GM12878 (cell line): ENCODE data around the gene WWOX. TPM values are rescaled to one million over a fixed set of nuclear protein-coding genes. Genes with fewer than 3 reads are reported as not detected.

Experiments used
- ATAC-seq: fragments of 200-7000 bp; cut with Tn5 transposase; 3 replicates; pipeline ENCODE4 v1.9.1; 2020; ENCODE audit warnings: mild to moderate bottlenecking, moderate library complexity
- BruUV-seq: library from RNA; stranded (reverse); fragments of 400-500 nt; replicated peaks from 2 replicates; lab custom pipeline; 2021; lab: Mats Ljungman, UMichigan
- CTCF ChIA-PET: fragments of 300-600 bp; sonication (Branson Sonifier 250); formaldehyde crosslinking; extraction: SDS; loops from one replicate; lab custom pipeline; 2021; ENCODE audit warnings: inconsistent platforms; lab: Yijun Ruan, JAX
- POLR2A ChIA-PET: fragments of 350-600 bp; formaldehyde crosslinking; extraction: SDS; loops from one replicate; lab custom pipeline; 2021; ENCODE audit warnings: inconsistent platforms; lab: Charles Lee
- RAD21 ChIA-PET: fragments of 300-600 bp; sonication (Branson Sonifier 250); formaldehyde crosslinking; loops from one replicate; lab custom pipeline; 2023; ENCODE audit warnings: antibody characterized with exemption; ENCODE audit not compliant: unreplicated experiment; lab: Charles Lee
- SMC1A ChIA-PET: fragments of 300-600 bp; sonication (Branson Sonifier 250); formaldehyde crosslinking; loops from one replicate; lab custom pipeline; 2023; ENCODE audit not compliant: unreplicated experiment, uncharacterized antibody; lab: Charles Lee
- DNase-seq: peaks from one replicate; pipeline ENCODE4 v3.0.0-alpha.2; 2011; ENCODE audit warnings: low read depth, low spot score
- FAIRE-seq: peaks from 3 replicates; lab custom pipeline; 2011; peaks lifted over from hg19 to GRCh38; lab: Jason Lieb, UNC
- H2AFZ ChIP-seq: 2 replicates; pipeline ENCODE4 v1.6.0; 2011; ENCODE audit warnings: low read depth, low read length, control low read depth; ENCODE audit not compliant: control insufficient read depth
- H3K27ac ChIP-seq: 2 replicates; pipeline ENCODE4 v1.5.1; 2011; ENCODE audit warnings: control low read depth; ENCODE audit not compliant: control insufficient read depth, insufficient read depth
- H3K27me3 ChIP-seq, 2 experiments: replicated peaks in 1 of 2; 2 replicates each; pipeline versions ENCODE4 v1.6.0 to v1.6.1; 2011; ENCODE audit warnings: low read length in 1 of 2; ENCODE audit not compliant: control insufficient read depth in 2 of 2, insufficient read depth in 2 of 2
- H3K36me3 ChIP-seq, 2 experiments: 2 replicates each; pipeline ENCODE4 v1.5.1; 2011; ENCODE audit warnings: low read length in 1 of 2; ENCODE audit not compliant: control insufficient read depth in 2 of 2, insufficient read depth in 2 of 2
- H3K4me1 ChIP-seq: 2 replicates; pipeline ENCODE4 v1.6.1; 2011; ENCODE audit warnings: mild to moderate bottlenecking, low read length, moderate library complexity, mixed read lengths; ENCODE audit not compliant: control insufficient read depth, insufficient read depth
- H3K4me2 ChIP-seq: 2 replicates; pipeline ENCODE4 v1.6.0; 2011; ENCODE audit warnings: control low read depth; ENCODE audit not compliant: control insufficient read depth, insufficient read depth
- H3K4me3 ChIP-seq: fragments of 200-600 bp; sonication (generic); 2 replicates; pipeline ENCODE4 v1.5.1; 2016
- H3K79me2 ChIP-seq: 2 replicates; pipeline ENCODE4 v1.6.0; 2011; ENCODE audit warnings: low read length; ENCODE audit not compliant: control insufficient read depth, insufficient read depth
- H3K9ac ChIP-seq: 2 replicates; pipeline ENCODE4 v1.8.0; 2011; ENCODE audit warnings: low read length, control low read depth, mixed read lengths; ENCODE audit not compliant: control insufficient read depth, insufficient read depth
- H3K9me3 ChIP-seq: replicated peaks from 3 replicates; pipeline ENCODE4 v1.5.1; 2011; ENCODE audit warnings: mild to moderate bottlenecking, low read length; ENCODE audit not compliant: control insufficient read depth, insufficient read depth
- H4K20me1 ChIP-seq: 2 replicates; pipeline ENCODE4 v1.6.0; 2011; ENCODE audit not compliant: control insufficient read depth, insufficient read depth
- ATF2 ChIP-seq: IDR thresholded peaks from 2 replicates; pipeline ENCODE4 v1.6.1; 2012; ENCODE audit warnings: low read length, inconsistent platforms
- BRCA1 ChIP-seq: IDR thresholded peaks from 2 replicates; pipeline ENCODE4 v1.6.1; 2011; ENCODE audit warnings: low read depth, low read length, improper control_type of control experiment
- FOXK2 ChIP-seq: fragments of 450-650 bp; IDR thresholded peaks from 2 replicates; pipeline ENCODE4 v1.6.1; 2017; ENCODE audit warnings: mild to moderate bottlenecking, moderate library complexity
- NR2C1 ChIP-seq: fragments of 450-650 bp; IDR thresholded peaks from 2 replicates; pipeline ENCODE4 v1.6.1; 2017; ENCODE audit warnings: antibody characterized with exemption, mild to moderate bottlenecking, moderate library complexity
- SIX5 ChIP-seq: IDR thresholded peaks from 2 replicates; pipeline ENCODE4 v1.6.1; 2011; ENCODE audit warnings: mild to moderate bottlenecking, low read depth, low read length, moderate library complexity; ENCODE audit not compliant: severe bottlenecking
- SMARCA5 ChIP-seq: fragments of 450-650 bp; IDR thresholded peaks from 2 replicates; pipeline ENCODE4 v1.6.1; 2017; ENCODE audit warnings: mild to moderate bottlenecking
- TBL1XR1 ChIP-seq: IDR thresholded peaks from 2 replicates; pipeline ENCODE4 v1.6.1; 2012; ENCODE audit warnings: low read depth, low read length, improper control_type of control experiment
- ZNF24 ChIP-seq: fragments of 450-650 bp; IDR thresholded peaks from 2 replicates; pipeline ENCODE4 v1.6.1; 2017; ENCODE audit warnings: antibody characterized with exemption, mild to moderate bottlenecking
- ZNF687 ChIP-seq: fragments of 450-650 bp; IDR thresholded peaks from 2 replicates; pipeline ENCODE4 v1.6.1; 2017; ENCODE audit warnings: mild to moderate bottlenecking, moderate library complexity
- WGBS: methylation state at CpG from one replicate; pipeline ENCODE4 v1.1.6; 2016; ENCODE audit warnings: low lambda C conversion rate; ENCODE audit not compliant: insufficient replicate concordance, insufficient coverage; ENCODE audit errors: missing lambda C conversion rate; 5-methylcytosine and 5-hydroxymethylcytosine counted together
- in situ Hi-C: fragments of 300-500 bp; cut with MboI; formaldehyde crosslinking; loops from 9 replicates; pipeline ENCODE4 v1.14.3; 2018; ENCODE audit warnings: mixed read lengths
- intact Hi-C: fragments of 100-400 bp; cut with micrococcal nuclease; formaldehyde crosslinking; loops from one replicate; pipeline ENCODE4 v1.14.2; 2022; ENCODE audit not compliant: unreplicated experiment
- polyA plus RNA-seq, 11 experiments: library from polyadenylated mRNA; depleted of rRNA in 4 of 11; unstranded in 6 of 11; stranded (reverse) in 5 of 11; fragments of >200 nt; fragmentation: Nextera tagmentation in 4 of 11; fragmentation: Illumina TruSeq in 1 of 11; extraction: Ambion mirVana in 4 of 11; extraction: Trizol in 1 of 11; gene quantifications; 1 replicate in 1 of 11; 2 replicates in 10 of 11; pipeline versions ENCODE4 v1.2.1 to v1.2.3, GENCODE V29; 2011 to 2016; ENCODE audit warnings: inconsistent platforms in 2 of 11, missing spikeins in 2 of 11, low read depth in 1 of 11
- total RNA-seq, 4 experiments: library from RNA; depleted of rRNA in 3 of 4; stranded (reverse); fragments of >200 nt in 3 of 4; fragmentation: Illumina TruSeq in 1 of 4; extraction: Trizol in 1 of 4; gene quantifications; 2 replicates each; pipeline versions ENCODE4 v1.2.1 to v1.2.3, GENCODE V29; 2013 to 2021
- TF ChIP-seq, protein P1 (sequence below): fragments of 450-650 bp; formaldehyde crosslinking; IDR thresholded peaks from 2 replicates; pipeline ENCODE4 v1.5.0; 2022; ENCODE audit warnings: mild to moderate bottlenecking, missing genetic modification characterization
- TF ChIP-seq, protein P2 (sequence below): fragments of 450-650 bp; IDR thresholded peaks from 2 replicates; pipeline ENCODE4 v1.6.1; 2016; ENCODE audit warnings: mild to moderate bottlenecking

Gene WWOX
- total and polyA plus RNA-seq, 10 of the 15 experiments (the other 5 are each of a cell fraction or from before 2014, with no cell fraction given), result 2.8 to 24.4 (median 17.8) TPM

DNA sequence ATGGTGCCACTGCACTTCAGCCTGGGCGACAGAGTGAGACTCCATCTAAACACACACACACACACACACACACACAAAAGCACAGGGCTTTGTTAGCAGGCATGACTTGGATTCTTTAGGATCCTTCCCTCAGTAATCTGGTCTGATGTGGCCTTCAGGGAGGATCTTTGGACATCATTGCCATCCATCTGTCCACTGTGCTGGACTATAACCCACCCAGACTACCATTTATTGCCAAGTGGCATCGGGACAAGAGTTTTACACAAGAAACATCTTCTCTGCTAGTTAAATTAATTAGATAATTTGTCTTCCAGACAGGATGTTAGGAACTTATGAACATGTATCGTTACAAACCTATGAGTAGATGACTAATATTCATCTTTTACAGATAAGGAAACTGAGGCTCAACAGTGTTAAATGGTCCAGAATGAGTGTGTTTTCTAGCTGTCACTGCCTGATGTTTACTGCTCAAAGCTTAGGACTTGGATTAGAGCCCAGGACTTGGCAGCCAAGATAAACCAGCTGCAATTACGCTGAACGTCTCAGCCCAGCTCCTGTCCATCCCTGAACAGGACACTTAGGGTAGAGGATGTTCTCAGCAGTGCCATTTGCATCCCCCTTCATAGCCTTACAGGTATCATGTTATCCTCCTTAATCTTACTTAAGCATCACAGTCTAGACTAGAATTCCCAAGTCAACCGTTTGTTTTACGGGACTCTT is 285.8 kb downstream of the WWOX start (continued):
- TF ChIP-seq, protein P1, sequence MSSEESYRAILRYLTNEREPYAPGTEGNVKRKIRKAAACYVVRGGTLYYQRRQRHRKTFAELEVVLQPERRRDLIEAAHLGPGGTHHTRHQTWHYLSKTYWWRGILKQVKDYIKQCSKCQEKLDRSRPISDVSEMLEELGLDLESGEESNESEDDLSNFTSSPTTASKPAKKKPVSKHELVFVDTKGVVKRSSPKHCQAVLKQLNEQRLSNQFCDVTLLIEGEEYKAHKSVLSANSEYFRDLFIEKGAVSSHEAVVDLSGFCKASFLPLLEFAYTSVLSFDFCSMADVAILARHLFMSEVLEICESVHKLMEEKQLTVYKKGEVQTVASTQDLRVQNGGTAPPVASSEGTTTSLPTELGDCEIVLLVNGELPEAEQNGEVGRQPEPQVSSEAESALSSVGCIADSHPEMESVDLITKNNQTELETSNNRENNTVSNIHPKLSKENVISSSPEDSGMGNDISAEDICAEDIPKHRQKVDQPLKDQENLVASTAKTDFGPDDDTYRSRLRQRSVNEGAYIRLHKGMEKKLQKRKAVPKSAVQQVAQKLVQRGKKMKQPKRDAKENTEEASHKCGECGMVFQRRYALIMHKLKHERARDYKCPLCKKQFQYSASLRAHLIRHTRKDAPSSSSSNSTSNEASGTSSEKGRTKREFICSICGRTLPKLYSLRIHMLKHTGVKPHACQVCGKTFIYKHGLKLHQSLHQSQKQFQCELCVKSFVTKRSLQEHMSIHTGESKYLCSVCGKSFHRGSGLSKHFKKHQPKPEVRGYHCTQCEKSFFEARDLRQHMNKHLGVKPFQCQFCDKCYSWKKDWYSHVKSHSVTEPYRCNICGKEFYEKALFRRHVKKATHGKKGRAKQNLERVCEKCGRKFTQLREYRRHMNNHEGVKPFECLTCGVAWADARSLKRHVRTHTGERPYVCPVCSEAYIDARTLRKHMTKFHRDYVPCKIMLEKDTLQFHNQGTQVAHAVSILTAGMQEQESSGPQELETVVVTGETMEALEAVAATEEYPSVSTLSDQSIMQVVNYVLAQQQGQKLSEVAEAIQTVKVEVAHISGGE (CRISPR knock-in tag), result no peak
- TF ChIP-seq ATF2, result no peak
- no peak for TF ChIP-seq NR2C1
- TF ChIP-seq FOXK2, result no peak
- TF ChIP-seq ZNF24, result no peak

GRCh38 chr16:78386557-78387324 is 287.3 kb downstream of the WWOX start:
- FAIRE-seq, result no peak
- Histone ChIP-seq H3K27ac (no peak overlapping the region), H3K9me3 (no peaks in the 10 kb centered on the region), H2AFZ (no peak overlapping the region), H3K27me3 (no peaks in the 10 kb centered on the region), H4K20me1 (no peaks in the 10 kb centered on the region), H3K4me1 (no peaks in the 10 kb centered on the region), H3K36me3 (no peaks in the 10 kb centered on the region), H3K79me2 (no peaks in the 10 kb centered on the region), H3K9ac (no peak overlapping the region), H3K4me2 (no peak overlapping the region), H3K4me3 (no peak overlapping the region)
- SMC1A ChIA-PET, result no interaction called here
- intact Hi-C loops (no loop called here), in situ Hi-C loops (no loop called here)
- RAD21 ChIA-PET, result no interaction called here
- CTCF ChIA-PET, result no interaction called here
- POLR2A ChIA-PET, result no interaction called here
- no peak for ATAC-seq
- DNase-seq, result no peak
- BruUV-seq, result no TSS peak
- WGBS, result 85% methylated on average over 15 of the region's 15 CpGs
- TF ChIP-seq SMARCA5, result no peak
- TF ChIP-seq, protein P2, sequence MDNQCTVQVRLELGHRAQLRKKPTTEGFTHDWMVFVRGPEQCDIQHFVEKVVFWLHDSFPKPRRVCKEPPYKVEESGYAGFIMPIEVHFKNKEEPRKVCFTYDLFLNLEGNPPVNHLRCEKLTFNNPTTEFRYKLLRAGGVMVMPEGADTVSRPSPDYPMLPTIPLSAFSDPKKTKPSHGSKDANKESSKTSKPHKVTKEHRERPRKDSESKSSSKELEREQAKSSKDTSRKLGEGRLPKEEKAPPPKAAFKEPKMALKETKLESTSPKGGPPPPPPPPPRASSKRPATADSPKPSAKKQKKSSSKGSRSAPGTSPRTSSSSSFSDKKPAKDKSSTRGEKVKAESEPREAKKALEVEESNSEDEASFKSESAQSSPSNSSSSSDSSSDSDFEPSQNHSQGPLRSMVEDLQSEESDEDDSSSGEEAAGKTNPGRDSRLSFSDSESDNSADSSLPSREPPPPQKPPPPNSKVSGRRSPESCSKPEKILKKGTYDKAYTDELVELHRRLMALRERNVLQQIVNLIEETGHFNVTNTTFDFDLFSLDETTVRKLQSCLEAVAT, result no peak
- no peak for TF ChIP-seq ZNF687
- no peak for TF ChIP-seq SIX5
- TF ChIP-seq BRCA1, result no peak
- TF ChIP-seq TBL1XR1, result no peak
